SK-N-SH treated with all-trans-retinoic acid at 6 μM for 48 hours (cell line): ENCODE data around the gene GRAP2.

Experiments
- POU6F1 ChIP-seq: fragments of 250-450 bp; sonication (Bioruptor Pico); IDR thresholded peaks from 2 replicates; pipeline ENCODE4 v1.8.0; 2021; ENCODE audit warnings: low read depth, mild to moderate bottlenecking, moderate library complexity, borderline replicate concordance
- RARB ChIP-seq: fragments of 250-450 bp; sonication (Bioruptor Pico); IDR thresholded peaks from 2 replicates; pipeline ENCODE4 v1.8.0; 2021; ENCODE audit warnings: mild to moderate bottlenecking, moderate library complexity
- ZNF70 ChIP-seq: fragments of 450-650 bp; formaldehyde crosslinking; IDR thresholded peaks from 2 replicates; pipeline ENCODE4 v1.5.0; 2020; ENCODE audit warnings: mild to moderate bottlenecking, moderate library complexity

DNA sequence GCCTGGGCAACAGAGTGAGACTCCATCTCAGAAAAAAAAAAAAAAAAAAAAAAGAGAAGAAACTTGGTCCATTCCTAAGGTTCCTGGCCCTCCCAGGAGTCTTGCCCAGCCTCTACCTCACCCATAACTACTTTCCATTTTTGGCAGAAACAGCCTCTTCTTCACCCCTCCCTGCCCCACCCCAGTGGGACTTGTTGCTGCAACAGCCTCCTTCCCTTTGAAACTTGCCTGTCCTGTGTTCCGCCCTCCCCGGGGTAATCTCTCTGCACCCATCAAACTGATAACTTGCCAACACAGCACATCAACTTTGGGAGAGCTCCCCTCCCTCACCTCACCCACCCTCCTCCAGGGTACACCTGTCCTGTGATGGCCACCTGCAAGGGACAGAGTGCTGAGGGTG is 83.9 kb downstream of the GRAP2 start:
- TF ChIP-seq ZNF70 (CRISPR knock-in tag), result no peak
- TF ChIP-seq POU6F1 (CRISPR knock-in tag), result no peak
- TF ChIP-seq RARB (CRISPR knock-in tag), result no peak
